Hematopoietic multipotent progenitor cell treated with erythropoietin and hydrocortisone succinate and interleukin-3 and kit ligand, for 6 days (in vitro differentiated cells): Measurements from ENCODE around the gene FMO2.
A peak's percentile ranks its signal among the peaks of the same experiment; 100 is the strongest.
"Not testable (repeated sequence)": the region's sequence is repeated elsewhere in the genome, so short reads cannot be mapped to it uniquely, and the experiment has no call there.

Experiments used
- DNase-seq: peaks from one replicate; pipeline ENCODE4 v3.0.0-alpha.2; 2015

Gene FMO2

DNA sequence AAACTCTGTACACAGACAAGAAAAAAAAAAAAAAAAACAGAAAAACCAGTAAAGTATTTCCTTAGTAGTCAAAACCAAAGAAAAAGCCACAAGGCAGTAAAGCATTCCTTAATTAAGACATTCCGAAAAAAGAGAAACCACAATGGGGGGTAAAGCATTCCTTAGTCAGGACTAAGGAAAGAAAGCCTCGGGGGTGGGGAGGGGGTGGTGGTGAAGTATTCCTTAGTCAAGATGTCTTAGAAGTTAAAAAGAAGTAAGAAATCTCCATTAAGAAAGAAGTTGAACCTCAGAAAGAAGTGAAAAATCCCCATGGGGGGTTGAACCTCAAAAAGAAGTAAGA lies 35.0 kb downstream of the FMO2 start:
- no peak for DNase-seq

- no peak for DNase-seq
Observed at GRCh38 chr1:171220581-171221054, 35.5 kb downstream of the FMO2 start.

- DNase-seq, result no peak
Observed at GRCh38 chr1:171221665-171222591, 36.8 kb downstream of the FMO2 start.

GRCh38 chr1:171222936-171223335 lies 37.8 kb downstream of the FMO2 start:
- no peak for DNase-seq

GRCh38 chr1:171224257-171224656 lies 39.2 kb downstream of the FMO2 start:
- not testable (repeated sequence) for DNase-seq

- peak; percentile 73 for DNase-seq
Observed at GRCh38 chr1:171226747-171227370, 41.8 kb downstream of the FMO2 start.

GRCh38 chr1:171231326-171231725 lies 46.2 kb downstream of the FMO2 start:
- no peak for DNase-seq

DNA sequence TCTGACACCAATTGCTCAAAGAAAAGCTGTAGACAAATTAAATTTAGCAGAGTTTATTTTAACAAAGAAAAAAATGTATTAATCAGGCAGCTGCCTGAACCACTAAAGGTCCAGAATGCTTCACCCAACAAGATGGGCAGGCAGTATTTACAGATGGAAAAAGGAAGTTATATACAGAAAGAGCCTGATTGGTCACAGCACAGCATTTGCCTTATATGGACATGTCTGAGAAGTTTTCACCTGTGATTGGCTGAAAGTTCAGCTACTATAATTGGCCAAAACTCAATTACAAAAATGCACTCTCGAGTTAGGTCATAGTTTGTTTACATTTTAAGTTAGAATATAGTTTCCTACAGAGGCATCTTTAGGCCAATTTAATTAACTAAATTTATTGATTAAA lies 48.1 kb downstream of the FMO2 start:
- DNase-seq, result no peak

- DNase-seq, result peak; percentile 33
Observed at GRCh38 chr1:171236231-171236630, 51.1 kb downstream of the FMO2 start.

DNA sequence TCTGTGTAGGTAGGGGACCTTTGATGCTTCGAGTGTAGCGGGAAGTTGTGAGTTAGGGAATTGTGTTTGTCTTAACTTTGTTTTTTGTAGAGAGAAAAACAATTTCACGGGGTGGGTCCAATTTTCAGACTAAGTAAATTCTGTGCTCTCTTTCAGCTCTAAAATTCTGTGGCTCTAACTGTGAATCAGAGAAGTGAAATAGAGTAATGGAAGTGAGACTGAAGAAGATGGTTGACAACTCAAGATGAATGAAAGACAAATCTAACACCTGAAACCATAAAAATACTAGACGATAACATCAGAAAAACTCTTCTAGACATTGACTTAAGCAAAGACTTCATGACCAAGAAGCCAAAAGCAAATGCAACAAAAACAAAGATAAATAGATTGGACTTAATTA lies 58.8 kb downstream of the FMO2 start:
- no peak for DNase-seq

DNA sequence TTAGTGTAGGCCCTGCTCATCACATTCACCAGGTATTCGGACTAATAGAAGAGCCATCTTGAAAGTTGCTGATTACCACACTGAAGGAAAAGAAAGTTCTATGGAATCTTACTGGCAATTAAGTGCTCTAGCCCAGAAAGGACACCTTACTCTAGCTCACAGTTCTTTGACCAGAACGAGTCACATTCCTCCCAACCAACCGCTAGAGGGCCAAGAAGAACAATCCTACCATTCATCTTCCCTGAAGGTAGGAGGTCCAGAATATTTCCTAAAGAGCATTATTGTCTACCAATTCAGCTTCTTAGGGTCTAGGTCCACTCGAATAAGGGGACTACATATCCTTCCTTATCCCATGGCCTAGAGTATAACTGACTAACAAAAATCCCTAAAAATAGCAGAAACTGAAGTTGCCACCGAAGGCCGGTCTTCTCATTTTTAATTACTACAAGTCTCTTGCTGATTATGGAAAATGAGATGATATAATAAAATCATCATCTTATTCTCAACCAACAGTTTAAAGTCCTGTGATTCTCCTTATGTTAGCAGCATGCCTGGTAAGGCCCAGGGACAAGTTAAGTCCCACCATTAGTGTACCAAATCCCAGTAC lies 60.5 kb downstream of the FMO2 start:
- DNase-seq, result peak; percentile 71

DNA sequence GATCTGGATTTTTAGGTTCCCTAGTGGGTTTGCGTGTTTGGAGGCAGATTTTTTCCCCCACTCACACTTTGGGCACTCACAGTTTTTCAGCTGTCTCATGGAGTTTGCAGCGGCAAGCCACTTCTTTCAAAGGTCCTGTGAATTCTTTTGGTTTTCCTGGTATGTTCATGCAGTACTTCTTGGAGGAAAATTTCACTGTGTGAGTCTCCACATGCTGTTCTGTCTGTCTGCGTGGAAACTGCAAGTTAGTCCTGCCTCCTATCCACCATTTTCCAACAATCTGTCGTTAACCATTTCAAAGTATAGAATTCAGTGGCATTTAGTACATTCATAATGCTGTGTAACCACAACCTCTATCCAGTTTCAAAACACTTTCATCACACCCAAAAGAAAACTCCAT lies 62.4 kb downstream of the FMO2 start:
- DNase-seq, result no peak

DNA sequence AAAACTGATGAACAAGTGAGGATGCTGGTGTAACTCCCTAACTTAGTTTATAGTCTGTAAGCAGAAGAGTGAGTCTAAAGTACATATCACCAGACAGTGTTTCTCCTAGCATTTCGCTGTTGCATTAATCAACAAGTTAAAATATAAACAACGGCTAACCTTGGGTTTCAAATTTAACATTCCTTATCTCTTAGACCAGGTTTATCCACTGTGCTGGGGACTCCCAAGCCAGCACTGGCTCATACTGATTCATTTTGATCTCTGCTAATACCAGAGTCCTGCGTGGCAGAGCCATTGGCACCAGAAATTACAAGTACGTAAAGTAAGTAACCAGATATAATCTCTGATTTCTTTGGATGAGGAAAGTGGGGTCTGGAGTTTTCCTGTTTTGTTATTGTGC lies 63.2 kb downstream of the FMO2 start, which contains the start of gene FMO1:
Gene FMO1, plus strand, starts transcription at position 193 of the 400 bp plus-strand sequence. CDS start 9,594 bp downstream, outside the sequence.
- no peak for DNase-seq

- DNase-seq, result no peak
Observed at GRCh38 chr1:171248841-171249240, 63.7 kb downstream of the FMO2 start.

- DNase-seq, result no peak
Observed at GRCh38 chr1:171250263-171250662, 65.2 kb downstream of the FMO2 start.

- peak; percentile 70 for DNase-seq
Observed at GRCh38 chr1:171251042-171251951, 66.2 kb downstream of the FMO2 start.

- DNase-seq, result no peak
Observed at GRCh38 chr1:171251952-171252300, 66.8 kb downstream of the FMO2 start.

DNA sequence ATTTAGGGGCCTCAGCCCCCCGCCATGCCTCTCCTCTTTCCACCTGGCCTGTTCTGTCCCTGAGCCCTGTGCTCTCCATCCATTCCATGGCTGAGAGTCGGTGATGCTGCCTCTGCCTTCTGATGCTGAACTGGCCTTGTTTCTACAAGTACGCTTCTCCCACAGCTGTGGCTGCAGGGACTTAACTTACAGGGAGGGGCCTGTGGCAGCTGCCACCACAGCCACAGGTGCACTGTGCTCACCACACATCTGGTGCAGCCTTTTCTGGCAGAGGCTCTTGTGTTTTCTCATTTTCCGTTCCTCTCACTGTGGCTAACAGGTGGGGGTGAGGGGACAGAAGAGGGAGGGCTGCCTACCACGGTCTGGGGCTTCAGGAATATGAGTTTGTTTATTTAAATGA lies 67.4 kb downstream of the FMO2 start:
- no peak for DNase-seq

GRCh38 chr1:171254859-171255258 lies 69.8 kb downstream of the FMO2 start:
- DNase-seq, result no peak

- DNase-seq, result peak; percentile 25
Observed at GRCh38 chr1:171256940-171257606, 72.0 kb downstream of the FMO2 start.

DNA sequence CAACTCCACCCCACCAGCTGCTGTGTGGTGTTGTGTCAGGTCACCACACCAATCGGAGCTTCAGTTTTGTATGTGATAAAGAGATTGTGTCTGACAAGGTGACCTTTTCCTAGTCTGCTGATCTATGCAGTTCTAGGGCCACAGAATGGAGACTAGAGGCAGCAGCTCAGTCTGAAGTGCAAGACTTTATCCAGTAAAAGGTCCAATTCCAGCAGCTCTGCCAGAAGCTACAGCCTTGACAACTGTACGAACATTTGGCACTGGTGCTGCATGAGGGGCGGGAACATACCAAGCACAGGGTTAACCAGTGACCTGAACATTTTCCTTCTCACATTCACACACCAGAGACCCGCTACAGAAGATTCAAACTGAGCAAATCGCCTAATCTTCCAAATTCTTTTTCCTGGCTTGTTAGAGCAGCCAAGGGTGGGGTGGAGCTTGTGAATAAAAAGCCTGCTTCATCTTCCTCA lies 72.5 kb downstream of the FMO2 start:
- DNase-seq, result no peak

- no peak for DNase-seq
Observed at GRCh38 chr1:171258429-171258828, 73.3 kb downstream of the FMO2 start.
